HG03280 (cell line): ENCODE data around the gene SEMA3D.

Source experiments
- ATAC-seq: cut with Tn5 transposase; IDR thresholded peaks from one replicate; pipeline ENCODE4 v1.9.1; 2021; ENCODE audit warnings: mild to moderate bottlenecking, moderate library complexity; ENCODE audit not compliant: unreplicated experiment

Gene SEMA3D

DNA sequence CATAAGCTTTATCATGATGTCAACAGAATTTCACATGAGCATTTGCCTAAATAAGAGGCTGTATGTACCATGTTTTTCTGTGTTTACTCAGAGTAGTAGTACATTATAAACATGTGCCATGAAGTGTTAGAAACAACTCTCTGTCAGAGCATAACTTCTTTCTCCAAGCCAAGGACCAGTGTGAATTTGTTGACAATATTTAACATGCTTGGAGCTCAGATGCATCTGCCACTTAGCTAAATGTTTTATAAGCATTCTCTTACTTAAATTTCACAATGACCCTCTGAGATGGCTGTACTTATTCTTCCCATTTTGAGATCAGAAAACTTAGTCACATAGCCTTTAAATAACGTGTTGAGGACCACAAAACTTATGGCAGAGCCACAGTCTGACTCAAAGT is 105.0 kb downstream of the SEMA3D start:
- no peak for ATAC-seq

DNA sequence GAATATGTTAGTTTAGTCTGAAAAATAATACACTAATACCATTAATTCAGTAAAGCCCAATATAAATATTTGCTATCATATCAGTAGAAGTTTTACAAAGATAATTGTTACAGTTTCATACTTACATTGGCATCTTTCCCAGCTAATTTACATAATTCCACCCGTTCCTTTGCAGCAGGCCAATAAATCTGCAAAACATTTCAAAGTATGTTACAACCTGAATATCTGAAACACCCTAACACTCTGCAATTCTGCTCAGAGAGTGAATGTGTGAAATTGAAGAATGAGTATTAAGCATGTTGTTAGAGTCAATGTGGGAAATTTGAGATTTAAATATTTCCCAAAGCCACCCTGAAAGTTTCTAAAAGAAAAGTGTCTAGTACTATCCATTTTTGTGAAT is 105.5 kb downstream of the SEMA3D start:
- ATAC-seq = no peak

DNA sequence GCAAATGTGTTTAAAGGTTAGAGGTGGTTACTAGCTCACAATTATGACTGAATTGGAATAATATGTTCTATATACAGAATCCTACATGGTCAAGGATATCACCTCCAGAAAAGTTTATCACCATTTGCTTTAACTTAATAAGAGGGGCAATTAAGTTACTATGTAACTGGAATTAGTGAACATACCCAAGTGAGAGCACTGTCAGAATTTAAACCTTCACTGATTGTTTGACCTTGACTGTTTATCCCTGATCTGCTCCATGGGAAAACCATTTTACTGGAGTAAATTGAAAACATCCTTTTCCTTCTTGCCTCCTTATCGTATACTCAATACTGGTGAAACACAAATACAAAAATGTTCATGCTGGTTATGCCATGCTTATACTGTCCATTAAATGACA is 107.4 kb downstream of the SEMA3D start:
- ATAC-seq = no peak

DNA sequence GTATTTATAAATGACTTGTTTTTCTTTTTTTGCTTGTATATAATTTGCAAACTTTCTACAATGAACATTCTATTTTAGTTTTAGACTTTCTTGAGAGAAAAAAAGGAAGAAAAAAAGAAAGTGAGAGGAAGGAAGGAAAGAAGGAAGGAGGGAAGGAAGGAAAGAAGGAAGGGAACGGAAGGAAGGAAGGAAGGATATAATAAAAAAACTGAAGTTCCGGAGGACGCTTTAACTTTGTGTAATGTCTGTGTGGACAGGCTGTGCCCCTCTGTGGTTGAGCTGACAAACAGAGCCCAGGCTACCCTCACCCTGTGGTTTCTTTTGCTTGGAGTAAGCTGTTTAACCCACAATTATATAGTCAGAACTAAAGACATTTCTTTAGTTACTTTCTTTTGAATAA is 108.7 kb downstream of the SEMA3D start:
- ATAC-seq = no peak

DNA sequence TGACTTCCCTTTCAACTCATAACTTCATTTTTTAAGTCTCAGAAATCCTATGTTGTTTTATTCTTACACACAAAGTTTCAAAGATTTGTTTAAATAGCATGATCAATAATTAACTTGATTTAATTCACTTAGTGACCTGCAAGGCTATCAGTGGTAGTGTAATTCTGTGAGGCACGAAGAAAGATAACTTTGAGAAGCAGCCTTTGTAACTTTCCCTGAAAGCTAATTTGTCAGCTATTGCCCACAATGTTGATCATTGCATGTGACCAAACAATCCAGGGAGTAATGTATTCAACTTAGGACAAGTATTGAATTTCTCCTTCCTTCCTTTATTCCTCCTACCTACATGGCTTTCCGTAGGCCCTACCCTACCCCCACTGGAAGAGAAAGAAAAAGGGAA is 111.0 kb downstream of the SEMA3D start:
- ATAC-seq = no peak

DNA sequence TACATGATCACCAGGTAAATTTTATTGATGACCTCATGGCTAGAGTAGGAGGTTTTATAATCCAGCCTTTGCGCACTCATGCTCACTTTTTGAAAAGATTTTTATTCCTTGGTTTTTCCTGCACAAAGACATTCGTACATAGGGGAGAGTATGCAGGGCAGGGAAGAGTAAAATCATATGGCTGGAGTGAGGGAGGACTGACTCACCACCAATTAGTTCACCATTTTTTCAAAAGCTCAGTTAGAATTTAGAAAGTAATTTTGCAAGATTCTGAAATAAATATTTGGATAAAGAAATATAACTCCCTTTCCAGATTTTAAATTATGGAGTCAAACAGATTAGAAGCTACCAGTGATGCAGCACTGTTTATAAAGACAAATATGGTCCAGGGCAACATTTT is 111.9 kb downstream of the SEMA3D start:
- no peak for ATAC-seq

DNA sequence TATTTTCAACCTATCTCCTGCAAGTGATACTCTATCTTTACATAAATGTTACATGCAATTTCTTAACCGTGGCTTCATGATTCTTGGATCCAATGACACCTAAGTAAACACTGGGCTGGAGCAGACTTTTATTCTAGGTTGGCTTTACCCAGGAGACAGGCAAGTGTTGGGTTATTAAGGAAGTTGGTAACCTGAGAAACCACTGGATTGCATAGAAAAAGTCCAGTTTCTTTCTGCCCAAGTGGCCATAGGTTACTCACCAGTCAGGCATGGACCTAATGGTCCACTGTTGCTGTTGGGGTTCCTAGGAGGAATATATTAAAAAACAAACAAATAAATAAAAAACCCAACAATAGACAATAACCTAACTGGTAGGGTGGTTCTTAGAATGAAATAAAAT is 112.8 kb downstream of the SEMA3D start:
- ATAC-seq = no peak

DNA sequence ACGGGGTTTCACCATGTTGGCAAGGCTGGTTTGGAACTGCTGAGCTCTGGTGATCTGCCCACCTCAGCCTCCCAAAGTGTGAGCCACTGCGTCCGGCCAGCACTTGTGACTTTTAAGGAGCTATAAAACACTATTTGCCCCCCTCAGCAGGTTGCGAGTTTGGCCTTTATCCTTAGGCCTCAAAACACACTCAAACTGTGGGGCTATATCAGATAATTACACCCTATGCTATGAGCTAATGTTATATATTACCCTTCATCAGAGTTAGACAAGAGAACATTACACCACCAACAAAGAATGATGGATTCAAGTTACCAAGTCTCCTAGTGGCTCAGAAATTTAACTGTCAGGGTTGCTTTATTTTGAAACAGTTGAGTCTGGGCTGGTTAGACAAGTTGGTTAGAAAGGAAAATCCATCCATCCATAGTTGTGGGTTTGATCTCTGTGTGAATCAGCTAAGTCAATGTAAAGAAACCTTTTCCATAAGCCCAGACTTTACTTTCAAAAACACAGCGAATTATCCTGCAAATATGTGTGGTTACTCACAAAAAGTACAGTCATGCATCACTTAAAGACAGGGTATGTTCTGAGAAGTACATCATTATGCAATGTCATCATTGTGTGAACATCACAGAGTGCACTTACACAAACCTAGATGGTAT is 115.8 kb downstream of the SEMA3D start:
- ATAC-seq = no peak

DNA sequence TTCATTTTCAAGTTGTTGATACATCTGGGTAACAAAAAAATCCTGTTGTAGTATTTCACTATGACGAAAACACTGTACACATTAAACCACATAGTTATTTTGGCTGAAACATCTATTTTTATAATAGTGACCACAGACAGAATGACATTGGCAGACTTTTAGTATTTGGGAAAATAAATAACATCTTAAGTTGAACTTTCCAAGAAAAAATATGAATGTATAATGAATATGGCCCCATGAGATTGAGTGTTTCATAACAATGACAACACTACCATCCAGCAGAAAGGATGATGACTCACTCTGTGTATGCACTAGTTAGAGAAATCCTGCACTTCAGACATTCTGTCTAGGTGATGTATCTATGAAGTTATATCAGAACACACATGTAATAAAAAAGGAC is 118.1 kb downstream of the SEMA3D start:
- ATAC-seq = no peak

DNA sequence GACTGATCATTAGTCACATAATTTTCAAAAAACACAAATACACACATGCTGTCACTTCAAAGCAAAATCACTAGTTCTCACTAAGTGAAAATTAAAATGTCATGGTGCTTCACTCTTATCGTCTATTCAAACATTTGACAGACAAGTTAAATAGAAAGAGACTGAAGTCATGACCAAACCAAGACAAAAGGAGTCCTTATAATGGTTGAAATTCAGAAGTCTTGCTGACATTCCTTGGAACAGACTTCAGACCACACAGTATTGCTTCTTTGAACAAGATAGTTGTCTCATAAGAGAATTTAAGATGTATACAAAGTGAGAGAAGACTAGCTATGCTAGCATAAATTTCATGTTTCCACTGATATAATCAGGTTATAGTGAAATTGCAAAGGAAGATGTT is 119.5 kb downstream of the SEMA3D start:
- no peak for ATAC-seq

DNA sequence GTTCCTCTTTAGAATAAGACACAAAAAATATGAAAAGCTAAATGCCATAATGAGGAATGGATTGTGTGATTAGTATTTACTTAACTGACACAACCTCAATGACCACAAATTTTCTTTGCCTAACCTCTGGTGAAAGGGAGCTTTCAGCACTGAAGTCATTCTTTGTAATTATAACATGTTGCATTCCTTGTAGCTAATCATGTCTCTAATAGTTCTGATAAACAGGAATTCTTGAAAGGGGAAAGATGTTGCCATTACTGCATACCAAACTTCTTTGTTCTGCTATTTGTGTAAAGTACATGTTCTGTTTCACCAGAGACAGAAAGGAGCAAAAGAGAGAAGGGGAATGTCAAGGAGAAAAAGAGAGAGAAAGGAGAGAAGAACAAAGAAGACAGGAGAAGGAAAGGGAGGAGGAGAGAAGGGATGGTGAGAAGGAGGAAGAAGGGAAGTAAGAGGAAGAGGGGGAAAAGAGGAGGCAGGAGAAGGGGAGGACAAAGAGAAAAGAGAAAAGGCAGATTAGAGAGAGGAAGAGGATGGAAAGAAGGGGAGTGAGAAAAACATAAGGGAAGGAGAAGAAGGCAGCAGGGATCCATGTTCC is 120.9 kb downstream of the SEMA3D start:
- no peak for ATAC-seq

DNA sequence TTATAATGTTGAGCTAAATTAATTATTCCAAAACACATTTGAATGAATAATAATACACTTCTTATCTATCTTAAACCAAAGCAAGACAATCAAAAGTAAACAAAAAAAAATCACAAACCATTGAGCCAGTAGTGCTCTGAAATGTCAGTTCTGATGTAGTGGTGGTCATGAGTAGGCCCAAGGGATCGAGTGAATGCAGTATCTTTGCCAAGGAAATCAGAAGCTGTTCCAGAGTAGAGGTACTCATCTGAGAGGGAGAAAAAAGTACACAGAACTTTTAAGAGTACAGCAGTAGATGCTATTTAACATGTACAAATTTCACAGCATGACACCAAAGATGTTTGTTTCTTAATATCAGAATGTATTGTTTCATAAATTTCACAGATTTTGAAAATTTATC is 121.5 kb downstream of the SEMA3D start:
- ATAC-seq = no peak

DNA sequence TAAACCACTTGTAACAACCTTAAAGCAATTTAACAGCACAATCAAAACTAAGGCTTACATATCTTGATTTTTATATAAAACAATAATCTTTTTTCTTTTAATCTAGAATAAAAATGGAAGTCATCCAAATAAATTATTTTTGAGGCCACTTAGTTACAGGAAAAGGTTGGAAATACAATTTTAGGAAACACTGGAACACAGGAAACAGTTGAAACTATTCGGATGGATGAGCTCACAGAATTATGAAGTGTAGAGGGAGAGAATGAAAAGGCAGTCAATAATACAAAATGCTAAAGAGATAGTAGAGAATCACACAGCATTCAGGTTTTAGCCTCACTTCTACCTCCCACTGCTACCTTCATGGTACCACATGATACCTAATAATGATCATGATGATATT is 124.2 kb downstream of the SEMA3D start:
- no peak for ATAC-seq

DNA sequence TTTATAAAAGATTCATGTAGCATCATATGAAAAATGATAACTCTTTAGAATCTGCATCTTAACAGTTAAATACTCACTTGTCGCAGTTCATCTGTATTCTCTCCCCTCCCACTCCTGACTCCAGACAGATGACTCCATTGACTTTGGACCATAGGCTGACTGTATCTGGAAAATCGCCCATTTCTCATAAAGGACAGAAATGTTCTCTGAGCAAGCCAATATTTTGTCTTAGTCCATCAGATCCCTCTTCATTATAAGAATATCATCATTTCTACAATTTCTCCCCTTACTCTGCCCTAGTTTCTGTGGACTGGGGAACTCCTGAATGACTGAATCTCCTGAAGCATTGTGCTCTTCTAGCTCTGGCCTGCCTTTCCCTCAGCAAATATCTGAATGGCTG is 125.4 kb downstream of the SEMA3D start:
- no peak for ATAC-seq

DNA sequence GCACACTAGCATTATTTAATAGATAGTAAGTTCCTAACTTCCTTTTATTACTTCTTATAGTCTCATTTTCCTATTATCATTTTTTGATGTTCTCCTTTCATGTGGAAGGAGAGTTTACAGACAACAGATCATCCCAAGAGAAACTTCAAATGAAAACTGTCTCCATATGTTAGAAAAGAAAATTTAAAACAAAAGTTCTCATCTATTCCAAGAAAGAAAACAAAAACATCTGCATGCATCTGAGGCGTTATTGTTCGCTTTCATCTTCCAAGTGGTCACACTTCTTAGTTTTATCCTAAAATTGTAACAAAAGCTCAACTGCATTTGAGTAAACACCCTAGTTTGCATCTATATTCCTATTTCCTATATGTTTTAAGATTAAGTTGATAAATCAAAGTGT is 126.2 kb downstream of the SEMA3D start:
- ATAC-seq = no peak

DNA sequence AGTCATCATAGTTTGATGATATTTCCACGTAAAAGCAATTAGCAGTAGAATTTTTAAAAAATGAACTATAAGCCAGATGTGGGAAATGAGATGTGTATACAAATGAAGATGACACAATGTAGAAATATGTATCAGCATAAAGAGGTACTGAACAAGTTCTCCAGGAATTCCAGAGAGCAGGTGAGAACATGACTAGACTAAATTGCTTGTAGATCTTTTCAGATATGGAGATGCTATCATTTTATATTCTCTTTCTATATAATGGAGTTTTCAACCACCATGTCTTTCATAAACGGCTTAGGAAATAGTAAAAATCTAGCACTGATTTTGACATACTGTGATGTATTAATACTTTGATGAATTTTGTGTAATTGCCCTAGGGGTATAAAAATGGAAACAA is 130.9 kb downstream of the SEMA3D start:
- no peak for ATAC-seq

DNA sequence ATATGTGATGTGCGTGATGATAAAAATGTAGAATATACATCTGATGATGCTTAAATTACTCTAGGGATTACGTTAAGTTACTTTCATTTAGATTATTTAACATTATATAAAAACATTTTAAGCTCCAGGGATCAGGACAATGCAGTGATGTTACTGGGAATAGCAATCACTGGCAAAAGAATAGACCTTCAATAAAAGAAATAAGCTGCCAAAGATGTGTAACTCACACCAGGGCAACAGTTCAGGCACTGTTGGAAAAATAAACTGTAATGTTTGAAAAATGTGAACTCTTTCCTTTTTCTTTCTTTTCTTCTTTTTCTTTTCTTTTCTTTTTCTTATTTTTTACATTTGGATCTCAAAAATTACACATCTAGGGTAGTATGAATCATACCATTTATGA is 131.7 kb downstream of the SEMA3D start:
- ATAC-seq = no peak

DNA sequence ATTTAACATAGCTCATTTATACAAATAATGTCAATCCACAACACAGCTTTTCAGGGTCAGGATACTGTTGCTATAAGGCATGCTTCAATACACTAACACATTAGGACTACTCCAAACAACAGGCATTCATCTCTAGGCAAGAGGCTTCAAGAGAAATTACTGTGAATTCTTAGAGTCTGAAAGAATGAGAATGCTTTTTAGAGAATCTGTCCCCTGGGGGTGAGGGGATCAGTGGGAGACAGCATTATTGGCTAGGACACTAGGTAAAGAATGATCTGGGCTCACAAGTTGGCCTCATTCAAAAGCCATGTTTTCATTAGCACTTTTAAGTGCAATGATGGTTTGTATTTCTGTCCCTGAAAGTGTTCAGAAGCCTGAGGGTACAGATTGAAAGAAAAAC is 132.6 kb downstream of the SEMA3D start:
- no peak for ATAC-seq

DNA sequence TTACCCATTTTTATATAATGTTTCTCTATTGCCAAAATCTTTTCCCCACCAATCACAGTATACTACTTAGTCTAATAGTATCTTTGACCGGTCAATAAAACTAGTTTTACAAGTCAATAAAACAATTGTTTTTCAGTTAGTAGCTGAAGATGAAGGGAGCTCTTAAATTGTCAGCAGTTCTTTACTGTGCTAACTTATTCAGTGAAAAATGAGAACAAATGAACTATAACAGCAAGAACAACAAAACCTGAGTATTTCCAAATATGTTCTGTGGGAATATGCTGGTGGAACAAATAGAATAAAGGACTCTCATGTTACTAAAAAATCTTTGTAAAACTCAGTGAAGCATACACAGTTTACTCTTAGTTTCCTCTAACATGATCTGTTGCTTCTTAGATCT is 134.0 kb downstream of the SEMA3D start:
- ATAC-seq = no peak

DNA sequence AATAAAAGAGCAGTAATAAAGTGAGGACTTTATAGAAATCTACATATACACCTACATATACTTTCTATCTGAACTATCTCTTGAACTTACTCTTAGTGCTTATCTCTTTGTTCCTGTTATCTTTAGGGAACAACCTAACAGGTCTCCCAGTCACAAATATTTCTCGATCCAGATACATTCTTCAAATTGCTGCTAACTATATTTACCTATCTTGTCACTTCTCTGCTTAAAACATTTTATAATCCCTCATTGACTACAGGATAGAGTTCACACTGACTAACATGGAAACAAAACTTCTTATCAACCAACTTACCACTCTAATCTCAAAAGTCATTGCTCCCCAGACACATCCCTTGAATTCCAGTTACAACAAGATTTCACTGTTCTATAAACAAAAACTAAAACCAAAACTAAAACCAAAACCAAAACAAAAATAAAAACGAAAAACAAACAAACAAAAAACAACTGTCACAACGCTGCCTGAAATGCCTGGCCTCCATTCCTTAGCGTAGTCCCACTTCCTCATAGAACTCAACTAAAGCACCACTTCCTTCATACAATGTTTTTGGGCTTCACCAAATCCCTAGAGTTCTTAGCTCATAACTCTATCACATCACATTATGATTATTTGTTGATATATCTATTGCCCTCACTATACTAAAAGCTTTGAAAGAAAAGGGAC is 134.7 kb downstream of the SEMA3D start:
- ATAC-seq = no peak

DNA sequence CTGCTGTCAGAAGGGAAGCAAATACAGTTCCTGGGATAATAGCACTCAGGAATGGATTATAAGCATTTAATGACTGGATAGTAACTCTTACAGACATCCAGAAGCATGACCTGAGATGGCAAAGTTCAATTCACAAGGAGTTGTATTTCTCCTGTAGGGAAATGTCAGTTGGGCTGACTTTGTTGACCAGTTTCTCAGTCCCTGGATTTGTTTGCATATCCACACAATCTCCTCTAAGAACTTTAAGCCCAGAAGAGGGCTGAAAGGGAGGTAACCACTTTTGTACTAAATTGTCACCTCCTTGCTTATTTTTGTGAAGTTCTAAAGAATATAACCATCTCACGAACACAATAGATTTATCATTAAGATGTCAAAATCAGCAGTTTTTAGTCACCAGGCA is 140.3 kb downstream of the SEMA3D start:
- no peak for ATAC-seq

DNA sequence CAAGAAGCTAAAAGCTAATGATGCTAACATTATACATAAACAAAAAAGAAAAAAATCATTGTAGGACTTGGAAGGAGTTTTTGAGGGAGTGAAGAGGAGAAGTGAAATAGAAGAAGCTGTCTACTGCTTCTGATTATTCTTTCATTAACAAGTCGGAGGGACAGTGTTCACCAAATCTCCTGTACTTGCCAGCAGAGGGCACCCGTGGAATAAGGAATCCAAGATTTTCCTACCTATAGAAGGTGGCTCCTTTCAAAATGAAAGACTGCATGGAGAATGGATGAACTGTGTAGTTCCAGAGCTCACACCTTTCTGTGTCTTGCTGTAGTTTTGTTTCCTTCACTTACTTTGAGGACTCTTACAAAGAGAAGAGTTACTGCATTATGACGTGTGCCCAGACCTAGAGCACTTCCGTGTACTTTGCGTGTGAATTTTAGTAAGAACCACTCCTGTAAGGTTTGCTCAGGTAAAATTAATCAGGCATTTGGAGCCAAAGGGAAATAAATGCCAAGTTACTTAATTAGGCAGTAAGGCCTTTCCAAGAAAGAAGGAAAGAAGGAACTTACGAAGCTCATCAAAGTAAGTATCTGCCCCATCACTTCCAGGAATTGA is 145.1 kb downstream of the SEMA3D start:
- ATAC-seq = no peak
